Left colon (tissue), 2 donors: Measurements from ENCODE around the gene G6PC2. TPM values are rescaled to one million over a fixed set of nuclear protein-coding genes. Genes with fewer than 3 reads are reported as not detected.
"Not testable (repeated sequence)": the region's sequence is repeated elsewhere in the genome, so short reads cannot be mapped to it uniquely, and the experiment has no call there.

Source experiments
- ATAC-seq: fragments of 200-7000 bp; cut with Tn5 transposase; one replicate; pipeline ENCODE4 v1.9.1; 2020; ENCODE audit warnings: mild to moderate bottlenecking, moderate library complexity
- DNase-seq, 2 donors: peaks; one replicate each; pipeline ENCODE4 v3.0.0-alpha.2; 2020
- intact Hi-C, 2 donors: fragments of 100-400 bp; cut with DNase I in 1 of 2; cut with micrococcal nuclease in 1 of 2; formaldehyde crosslinking; loops; one replicate each; pipeline versions ENCODE4 v1.11.2 to v1.14.0; 2022; cut with DNase I, micrococcal nuclease
- total RNA-seq, 2 donors: library from RNA; stranded (reverse); fragmentation: NEBNext Ultra II Directional; extraction: Animal tissue kit (Norgen Biotek cat#: 25700); gene quantifications; one replicate each; pipeline ENCODE4 v1.2.1, GENCODE V29; 2021
- donor health status: DM: no; HTN: no; CAD: no.
- donor health status: DM: yes; HTN: yes; CAD: no.

Gene G6PC2
- total RNA-seq, 2 donors from 2014 or later, result 0.31 TPM; not detected in 1

DNA sequence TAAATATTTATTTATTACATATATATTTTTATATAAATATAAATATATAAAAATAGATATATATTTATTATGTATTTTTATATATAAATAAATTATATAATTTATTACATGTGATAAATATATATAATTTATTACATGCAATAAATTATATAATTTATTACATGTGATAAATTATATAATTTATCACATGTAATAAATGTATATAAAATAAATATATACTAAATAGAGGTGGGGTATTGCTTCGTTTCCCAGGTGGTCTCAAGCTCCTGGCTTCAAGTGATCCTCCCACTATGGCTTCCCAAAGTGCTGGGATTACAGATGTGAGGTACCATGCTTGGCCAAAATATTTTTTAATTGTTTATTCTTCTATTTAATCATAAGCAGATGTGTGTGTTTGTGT lies 3.6 kb upstream of the G6PC2 start:
- intact Hi-C loops, result no loop called here
- DNase-seq, result no peak
- no peak for ATAC-seq

- DNase-seq (no peak), ATAC-seq (no peak)
- intact Hi-C loops, result no loop called here
Observed at GRCh38 chr2:168903888-168904287, 2.8 kb downstream of the G6PC2 start.

- intact Hi-C loops, result no loop called here
- DNase-seq, result no peak
- ATAC-seq, result no peak
Observed at GRCh38 chr2:168904358-168904757, 3.3 kb downstream of the G6PC2 start.

GRCh38 chr2:168907940-168908662 lies 7.0 kb downstream of the G6PC2 start:
- no peak for ATAC-seq
- no peak for DNase-seq
- intact Hi-C loops, result no loop called here

DNA sequence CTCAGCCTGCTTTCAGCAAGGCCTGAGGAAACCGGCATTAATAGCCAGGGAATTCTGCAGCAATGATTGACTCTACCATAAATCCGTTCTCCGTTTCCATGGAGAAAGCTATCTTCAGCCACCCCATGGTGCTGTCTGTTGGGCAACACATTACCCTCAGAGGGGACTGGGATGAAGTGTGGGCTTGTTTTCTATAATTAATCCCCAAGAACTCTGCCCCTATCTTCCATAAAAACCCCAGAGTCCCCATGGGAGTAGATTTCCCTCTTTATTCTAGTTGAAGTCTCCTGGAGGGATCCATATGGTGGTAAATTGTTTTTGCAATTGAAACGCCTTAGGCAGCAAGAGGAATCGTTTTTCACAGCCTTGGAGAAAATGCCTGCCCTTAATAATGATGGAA lies 9.2 kb downstream of the G6PC2 start:
- DNase-seq, result no peak
- intact Hi-C loops, result no loop called here
- ATAC-seq, result no peak

- intact Hi-C loops, result no loop called here
- DNase-seq, result no peak
- ATAC-seq, result no peak
Observed at GRCh38 chr2:168912466-168912865, 11.4 kb downstream of the G6PC2 start.

DNA sequence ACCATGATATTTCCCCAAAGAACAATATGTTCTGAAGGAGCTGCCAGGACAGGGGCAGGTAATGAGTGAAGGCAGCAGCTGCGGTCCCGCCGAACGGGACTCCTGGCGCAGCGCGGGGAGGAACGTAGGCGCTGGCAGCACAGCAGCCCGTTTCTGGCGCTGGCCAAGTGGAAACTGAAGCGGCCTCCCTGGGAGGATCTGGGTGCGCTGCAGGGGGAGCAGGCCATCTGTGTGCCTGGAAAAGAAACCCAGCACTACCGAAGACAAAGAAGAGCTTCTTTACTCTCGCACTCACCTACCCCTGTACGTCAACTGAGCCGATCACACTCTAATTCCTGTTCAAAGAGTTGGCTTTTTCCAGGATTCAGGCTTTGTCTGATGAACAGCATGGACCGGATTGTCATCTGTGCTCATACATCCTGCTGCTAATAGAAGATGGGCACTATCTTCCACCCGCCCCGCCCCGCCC lies 11.8 kb downstream of the G6PC2 start:
- ATAC-seq (peak; percentile 61), DNase-seq (peak in 1 of 2 donors; percentile 21)
- intact Hi-C loops, result no loop called here

- intact Hi-C loops, result no loop called here
- DNase-seq (no peak), ATAC-seq (no peak)
Observed at GRCh38 chr2:168913495-168913894, 12.4 kb downstream of the G6PC2 start.

DNA sequence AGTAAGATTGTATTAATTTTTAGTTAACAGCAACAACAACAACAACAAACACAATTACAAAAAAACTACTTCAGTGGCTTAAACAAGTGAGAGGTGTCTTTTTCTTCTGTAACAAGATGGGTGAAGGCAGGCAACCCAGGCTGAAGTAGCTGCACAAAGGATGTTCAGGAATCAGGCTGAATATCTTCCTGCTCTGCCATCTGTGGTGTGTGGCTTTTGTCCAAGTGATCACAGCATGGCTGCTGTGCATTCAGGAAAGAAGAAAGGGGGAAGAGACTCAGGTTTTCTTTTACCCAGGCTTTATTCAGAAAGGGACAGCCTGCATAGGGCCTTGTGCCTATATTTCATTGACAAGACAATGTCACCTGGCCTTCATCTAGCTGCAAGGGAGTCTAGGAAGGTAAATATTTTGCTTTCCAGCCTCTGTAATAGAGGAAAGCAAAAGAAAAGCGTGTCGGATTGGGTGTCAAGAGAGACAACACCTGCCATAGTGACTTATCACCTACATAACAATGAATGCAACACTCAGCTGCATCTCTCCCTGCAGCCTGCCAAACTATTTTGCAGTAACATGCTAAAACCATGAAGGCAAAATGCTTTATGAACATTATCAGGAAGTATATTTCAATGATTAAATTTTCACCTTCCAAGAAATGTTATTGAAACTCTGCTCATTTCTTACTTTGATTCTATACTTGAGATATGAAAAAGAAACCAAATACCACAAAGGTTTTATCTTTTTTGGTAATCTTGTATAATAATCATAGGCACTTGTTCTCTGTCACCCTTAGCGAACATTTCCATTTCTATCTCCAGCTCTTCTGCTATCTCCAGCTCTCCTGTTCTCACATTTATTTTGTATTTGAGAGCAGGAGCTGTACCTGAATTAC lies 14.6 kb downstream of the G6PC2 start:
- no peak for ATAC-seq

DNA sequence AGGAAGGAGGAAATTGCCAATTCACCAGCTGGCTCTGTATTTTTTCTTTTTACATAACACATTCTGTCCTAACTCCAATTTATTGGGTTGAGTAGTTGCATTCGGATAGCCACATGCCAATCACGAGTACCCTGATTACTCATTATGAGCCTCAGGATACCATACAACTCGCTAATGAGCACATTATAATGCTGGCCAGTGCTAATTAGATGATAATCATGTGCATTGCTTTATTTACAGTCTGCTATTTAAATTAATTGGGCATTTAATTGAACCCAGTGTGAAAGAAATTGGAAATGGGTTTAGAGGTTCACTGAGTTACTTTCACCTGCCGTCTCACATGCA lies 15.2 kb downstream of the G6PC2 start:
- no peak for DNase-seq
- no peak for ATAC-seq
- intact Hi-C loops, result no loop called here

More for the DNA sequence above, 14.6 kb downstream of the G6PC2 start:
- DNase-seq, result no peak
- intact Hi-C loops, result no loop called here

DNA sequence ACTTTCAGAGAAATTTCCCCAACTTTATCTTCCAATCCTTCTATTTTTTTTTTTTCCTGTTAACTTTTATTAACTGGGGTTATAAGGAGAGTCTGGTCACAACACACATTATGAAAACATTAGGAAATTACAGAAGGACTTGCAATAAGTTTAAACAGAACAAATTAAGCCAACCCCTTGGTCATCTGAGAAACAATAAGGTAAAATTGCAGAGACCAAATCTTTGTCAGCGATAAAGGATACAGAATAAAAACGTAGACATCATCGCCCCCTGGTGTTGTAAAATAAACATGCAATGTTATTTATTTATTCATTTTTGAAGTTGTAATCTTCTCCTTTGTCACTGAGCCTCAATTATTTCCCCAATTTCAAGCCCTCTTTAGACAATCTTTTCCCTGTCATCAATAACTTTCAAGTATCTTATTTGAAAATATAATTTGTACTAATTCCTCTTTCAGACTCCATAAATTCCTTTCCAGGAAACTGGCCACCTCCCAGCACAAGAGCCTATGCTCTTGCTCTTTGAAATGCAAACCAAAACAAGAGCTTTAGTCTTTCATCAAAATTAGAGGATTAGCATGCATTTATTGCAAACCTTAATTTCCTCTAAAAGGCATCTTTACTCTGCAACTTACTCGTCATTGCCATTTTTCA lies 19.5 kb downstream of the G6PC2 start:
- peak; percentile 50 for ATAC-seq
- intact Hi-C loops, result loop anchor here in 1 of 2 donors (5.0 to 10.0 kb wide), 2 partner anchors 146 to 573 kb away; no protein-coding TSS in a partner anchor
- no peak for DNase-seq

DNA sequence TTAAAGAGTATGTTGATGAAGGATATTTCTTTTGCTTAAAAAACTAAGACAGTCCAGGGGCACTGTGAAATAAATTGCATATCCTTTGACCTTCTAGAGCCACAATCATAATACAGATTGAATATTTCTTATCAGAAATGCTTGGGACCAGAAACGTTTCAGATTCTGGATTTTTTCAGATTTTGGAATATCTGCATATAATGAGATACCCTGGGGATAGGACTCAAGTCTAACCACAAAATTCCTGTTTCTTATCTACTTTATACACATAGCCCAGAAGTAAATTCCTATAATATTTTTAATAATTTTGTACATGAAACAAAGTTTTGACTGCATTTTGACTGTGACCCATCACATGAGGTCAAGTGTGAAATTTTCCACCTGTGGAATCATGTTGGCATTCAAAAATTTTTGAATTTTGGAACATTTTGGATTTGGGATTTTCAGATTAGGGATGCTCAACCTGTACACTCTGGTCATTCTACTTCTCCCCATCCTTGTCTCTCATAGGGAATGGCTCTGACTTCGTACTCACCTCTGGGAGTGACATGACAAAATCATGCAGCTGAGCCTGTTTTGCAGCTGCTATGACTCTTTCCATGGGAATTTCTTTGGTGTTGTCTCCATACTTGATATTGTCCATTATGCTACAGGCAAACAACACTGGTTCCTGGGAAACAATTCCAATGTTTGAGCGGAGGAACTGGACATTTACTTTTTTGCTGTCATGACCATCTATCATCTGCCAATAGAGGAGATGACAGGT lies 25.7 kb downstream of the G6PC2 start:
- ATAC-seq (no peak), DNase-seq (no peak)
- intact Hi-C loops, result loop anchor here in 1 of 2 donors (10.0 kb wide), 1 partner anchor 152 kb away; no protein-coding TSS in a partner anchor

GRCh38 chr2:168928113-168928831 lies 27.2 kb downstream of the G6PC2 start:
- ATAC-seq (peak; percentile 90), DNase-seq (no peak)
- intact Hi-C loops, result loop anchor here in 1 of 2 donors (10.0 kb wide), 1 partner anchor 153 kb away; no protein-coding TSS in a partner anchor

- DNase-seq, result no peak
- intact Hi-C loops, result loop anchor here in 1 of 2 donors (10.0 kb wide), 1 partner anchor 154 kb away; no protein-coding TSS in a partner anchor
- ATAC-seq, result no peak
Observed at GRCh38 chr2:168929031-168929430, 27.9 kb downstream of the G6PC2 start.

- no peak for DNase-seq
- intact Hi-C loops, result no loop called here
- ATAC-seq, result no peak
Observed at GRCh38 chr2:168930242-168930641, 29.2 kb downstream of the G6PC2 start.

DNA sequence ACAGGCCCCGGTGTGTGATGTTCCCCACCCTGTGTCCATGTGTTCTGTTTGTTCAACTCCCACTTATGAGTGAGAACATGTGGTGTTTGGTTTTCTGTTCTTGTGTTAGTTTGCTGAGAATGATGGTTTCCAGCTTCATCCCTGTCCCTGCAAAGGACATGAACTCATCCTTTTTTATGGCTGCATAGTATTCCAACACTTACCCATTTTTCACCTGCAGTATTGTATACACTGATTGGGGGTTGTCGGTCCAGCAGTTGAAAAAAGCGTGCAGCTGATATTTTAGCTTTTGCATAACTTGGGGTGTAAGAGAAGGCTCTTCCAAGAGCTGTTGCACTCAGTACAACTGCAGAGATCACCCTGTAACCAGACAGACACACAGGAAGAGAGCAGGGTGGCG lies 31.1 kb downstream of the G6PC2 start:
- DNase-seq, ATAC-seq, intact Hi-C loops: not testable (repeated sequence)

- ATAC-seq (no peak), DNase-seq (no peak)
- intact Hi-C loops, result no loop called here
Observed at GRCh38 chr2:168934826-168935225, 33.7 kb downstream of the G6PC2 start.
